Naive B cell (primary cell): ENCODE data around the gene GLO1. TPM values are rescaled to one million over a fixed set of nuclear protein-coding genes. Genes with fewer than 3 reads are reported as not detected.

Source experiments
- ATAC-seq, 2 donors: fragments of 150-1000 bp; cut with Tn5 transposase; 2 replicates each; pipeline ENCODE4 v1.10.0; 2021; ENCODE audit warnings: low read depth in 2 of 2, mild to moderate bottlenecking in 2 of 2, moderate library complexity in 2 of 2
- DNase-seq: peaks from one replicate; pipeline ENCODE4 v3.0.0; 2022
- H3K27ac Mint-ChIP-seq, 6 donors: one replicate each; pipeline ENCODE4 v1.8.0; 2020 to 2022; ENCODE audit warnings: mild to moderate bottlenecking in 6 of 6, mixed read lengths in 6 of 6, moderate library complexity in 5 of 6, inconsistent platforms in 2 of 6
- H3K27me3 Mint-ChIP-seq, 3 donors: one replicate each; pipeline ENCODE4 v1.8.0; 2021 to 2022; ENCODE audit warnings: mixed read lengths in 3 of 3, mild to moderate bottlenecking in 1 of 3
- H3K36me3 Mint-ChIP-seq, 2 donors: one replicate each; pipeline ENCODE4 v1.8.0; 2020 to 2022; ENCODE audit warnings: mixed read lengths in 2 of 2, inconsistent platforms in 1 of 2, mild to moderate bottlenecking in 1 of 2
- H3K4me1 Mint-ChIP-seq, 3 donors: one replicate each; pipeline ENCODE4 v1.8.0; 2020 to 2022; ENCODE audit warnings: mixed read lengths in 3 of 3, inconsistent platforms in 1 of 3, mild to moderate bottlenecking in 1 of 3, moderate library complexity in 1 of 3
- H3K4me3 Mint-ChIP-seq, 8 donors: one replicate each; pipeline ENCODE4 v1.8.0; 2020 to 2022; ENCODE audit warnings: mild to moderate bottlenecking in 8 of 8, mixed read lengths in 8 of 8, moderate library complexity in 8 of 8, inconsistent platforms in 2 of 8
- H3K9me3 Mint-ChIP-seq, 7 donors: one replicate each; pipeline ENCODE4 v1.8.0; 2020 to 2022; ENCODE audit warnings: mixed read lengths in 7 of 7, mild to moderate bottlenecking in 5 of 7, inconsistent platforms in 2 of 7, moderate library complexity in 1 of 7
- polyA plus RNA-seq, 6 donors: library from polyadenylated mRNA; unstranded; fragments of 300-500 nt; fragmentation: Illumina TruSeq; gene quantifications; one replicate each; pipeline ENCODE4 v1.2.3, GENCODE V29; 2021; ENCODE audit warnings: low read depth in 6 of 6

The GLO1 gene
- 100 to 1,000 TPM; 177 to 363 (median 237) TPM for polyA plus RNA-seq

DNA sequence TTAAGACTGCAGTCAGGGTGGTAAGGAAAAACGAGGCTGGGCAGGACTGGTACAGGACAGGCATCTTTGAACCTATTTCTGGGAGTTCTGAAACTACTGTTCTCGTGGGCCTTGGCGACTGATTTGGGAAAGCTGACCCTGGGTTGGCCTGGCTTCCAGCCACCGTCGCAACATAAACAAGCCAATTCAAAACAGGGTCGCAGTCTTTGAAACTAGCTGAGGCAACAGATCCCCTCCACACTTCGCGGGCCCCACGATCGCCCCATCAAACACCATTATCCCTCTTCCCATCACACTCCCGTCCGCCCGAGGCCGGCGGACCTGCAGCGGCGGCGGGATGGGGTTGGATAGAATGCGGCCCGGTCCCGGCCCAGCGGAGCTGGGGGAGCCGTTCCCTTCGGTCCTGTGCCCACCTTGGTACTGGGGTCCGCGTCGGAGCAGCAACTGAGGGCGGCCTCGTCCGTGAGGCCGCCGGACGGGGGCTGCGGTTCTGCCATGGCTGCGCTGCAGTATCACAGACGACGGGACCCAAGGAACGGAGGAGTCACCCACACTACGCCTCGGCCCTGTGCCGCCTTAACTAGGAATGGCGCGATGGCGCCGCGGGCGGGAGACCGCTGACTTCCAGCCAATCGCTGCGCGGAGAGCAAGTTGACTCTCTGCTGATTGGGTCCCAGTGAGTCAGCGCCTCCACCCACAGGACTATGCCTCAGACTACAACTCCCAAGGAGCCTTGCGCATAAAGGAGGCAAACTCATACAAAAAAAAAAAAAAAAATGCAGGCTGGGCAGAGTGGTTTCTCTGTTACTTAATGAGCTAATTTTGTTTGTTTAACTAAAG, at the start of gene GLO1:
Gene GLO1, minus strand, starts transcription at position 588 of the 840 bp plus-strand sequence. Its CDS starts 91 bp downstream, at position 497.
- Mint-ChIP-seq H3K4me1 (peaks cover 18 to 32% (median 26%) of the 10 kb centered on the region in 3 donors), H3K27ac (peak within 1 kb of the TSS; percentile 86 to 98 (median 94))

DNA sequence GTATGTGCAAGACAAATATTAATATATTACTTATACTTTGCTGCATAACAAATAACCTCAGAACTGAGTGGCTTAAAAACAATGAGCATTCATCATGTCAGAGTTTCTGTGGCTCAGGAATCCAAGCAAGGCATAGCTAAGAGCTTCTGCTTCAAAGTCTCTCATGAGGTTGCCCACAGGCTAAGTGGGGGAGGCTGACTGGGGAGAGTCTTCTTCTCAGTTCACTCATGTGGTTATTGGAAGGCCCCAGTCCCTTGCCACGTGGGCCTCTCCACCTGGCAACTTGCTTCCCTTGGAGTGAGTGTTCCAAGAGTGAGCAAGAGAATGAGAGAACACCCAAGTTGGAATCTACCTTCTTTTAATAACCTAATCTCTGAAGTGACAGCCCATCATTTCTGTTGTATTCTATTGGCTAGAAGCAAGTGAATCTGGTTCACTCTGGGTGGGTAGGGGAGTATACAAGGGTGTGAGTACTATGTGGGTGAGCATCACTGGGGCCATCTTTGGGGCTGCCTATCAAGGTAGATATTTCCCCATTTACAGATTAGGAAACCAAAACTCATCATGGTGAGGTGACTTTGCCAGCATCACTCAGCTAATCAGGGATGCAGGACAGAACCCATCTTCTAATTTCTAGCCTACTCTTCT, 48.1 kb upstream of the GLO1 start:
- Mint-ChIP-seq H3K4me1 (no peaks in the 10 kb centered on the region), H3K4me3 (no peak overlapping the region), H3K36me3 (no peaks in the 10 kb centered on the region), H3K9me3 (no peaks in the 10 kb centered on the region), H3K27ac (no peak overlapping the region), H3K27me3 (peaks cover 11 to 23% (median 18%) of the 10 kb centered on the region in 3 donors)
- DNase-seq (no peak), ATAC-seq (no peak)

More for the DNA sequence above, at the start of gene GLO1:
- ATAC-seq (peak; percentile 98 to 99), DNase-seq (peak; percentile 95)
- Mint-ChIP-seq H3K36me3 (peaks cover 17 to 25% of the 10 kb centered on the region in 2 donors), H3K27me3 (peaks cover 5 to 17% (median 12%) of the 10 kb centered on the region in 3 donors), H3K4me3 (peak within 1 kb of the TSS; percentile 84 to 97 (median 94)), H3K9me3 (peaks cover 8 to 31% (median 20%) of the 10 kb centered on the region in 7 donors)

DNA sequence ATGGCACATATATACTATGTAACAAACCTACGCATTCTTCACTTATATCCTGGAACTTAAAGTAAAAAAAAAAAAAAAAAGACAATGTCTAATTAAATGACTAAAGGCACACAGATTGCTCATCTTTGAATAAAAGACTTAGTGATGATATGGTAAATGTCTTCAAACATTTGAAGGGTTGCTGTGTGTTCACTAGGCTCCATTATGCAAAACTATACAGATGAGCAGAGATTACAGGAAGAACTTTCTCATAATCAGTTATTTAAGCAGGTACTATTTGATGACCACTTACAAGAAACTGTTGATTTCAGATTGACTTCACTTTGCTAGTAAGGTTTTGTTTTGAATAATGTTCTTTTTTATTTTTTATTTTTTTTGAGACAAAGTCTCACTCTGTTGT, 46.5 kb upstream of the GLO1 start:
- H3K9me3 Mint-ChIP-seq = no peaks in the 10 kb centered on the region
- no peaks in the 10 kb centered on the region for H3K36me3 Mint-ChIP-seq
- peaks cover 21 to 35% (median 35%) of the 10 kb centered on the region in 3 donors for H3K27me3 Mint-ChIP-seq
- no peak for ATAC-seq
- no peaks in the 10 kb centered on the region for H3K4me1 Mint-ChIP-seq
- H3K27ac Mint-ChIP-seq = no peak overlapping the region
- no peak for DNase-seq
- H3K4me3 Mint-ChIP-seq = no peak overlapping the region

DNA sequence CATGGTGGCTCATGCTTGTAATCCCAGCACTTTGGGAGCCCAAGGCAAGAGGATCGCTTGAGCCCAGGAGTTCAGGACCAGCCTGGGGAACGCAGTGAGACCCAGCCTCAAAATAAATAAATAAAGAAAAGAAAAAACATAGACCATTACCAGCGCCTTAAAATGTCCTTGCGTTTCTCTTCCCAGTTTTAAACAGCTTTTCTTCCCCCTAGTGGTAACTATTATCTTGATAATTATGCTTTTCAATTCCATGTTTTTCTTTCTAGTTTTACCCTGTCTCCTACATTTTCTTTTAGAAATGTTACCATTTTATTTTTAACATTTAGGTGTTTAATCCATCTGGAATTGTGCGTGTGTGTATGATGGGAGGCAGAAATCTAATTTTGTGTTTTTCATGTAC, 36.6 kb upstream of the GLO1 start:
- Mint-ChIP-seq H3K27me3 (peaks cover 9 to 31% (median 28%) of the 10 kb centered on the region in 3 donors), H3K4me1 (no peaks in the 10 kb centered on the region), H3K27ac (no peak overlapping the region), H3K9me3 (peaks cover 0 to 17% (median 9%) of the 10 kb centered on the region in 7 donors), H3K4me3 (no peak overlapping the region), H3K36me3 (peaks cover 0 to 9% of the 10 kb centered on the region in 2 donors)
- DNase-seq = no peak
- ATAC-seq = no peak

DNA sequence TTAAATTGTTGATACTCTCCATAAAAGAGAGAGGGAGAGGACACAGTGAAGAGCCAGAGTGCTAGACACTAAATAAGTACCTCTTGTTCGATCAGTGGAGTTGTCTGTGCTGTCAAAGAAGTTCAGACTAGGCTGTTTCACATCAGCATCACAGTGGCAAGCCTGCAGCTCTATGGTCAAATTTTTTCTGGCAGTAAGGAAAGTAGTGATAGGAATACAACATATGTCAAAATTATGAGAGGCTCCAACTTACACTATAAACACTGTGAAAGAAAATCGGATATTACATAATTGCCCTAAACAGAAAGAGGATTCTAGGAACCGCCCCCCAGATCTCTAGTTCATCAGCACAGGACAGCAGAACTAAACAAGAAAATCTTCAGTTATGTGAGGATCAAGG, 35.3 kb upstream of the GLO1 start:
- ATAC-seq = no peak

DNA sequence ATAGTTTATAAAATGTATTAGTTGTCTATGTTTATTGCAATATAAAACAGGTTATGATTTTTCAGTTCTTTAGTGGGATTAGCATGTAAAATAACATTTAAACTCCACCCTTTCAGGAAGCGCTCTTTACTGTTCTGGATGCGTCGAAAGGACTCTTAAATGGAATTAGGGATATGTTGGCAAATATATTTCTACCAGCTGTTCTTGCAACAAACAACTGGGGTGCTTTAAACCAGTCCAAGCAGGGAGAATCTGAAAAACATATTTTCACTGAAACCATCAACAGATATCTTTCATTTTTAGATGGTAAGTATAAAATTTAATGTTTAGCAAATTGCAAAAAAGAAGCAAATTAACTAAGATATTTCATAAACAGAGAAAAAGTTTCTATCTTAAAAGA, 34.0 kb upstream of the GLO1 start:
- Mint-ChIP-seq H3K27me3 (peaks cover 25 to 32% (median 31%) of the 10 kb centered on the region in 3 donors), H3K4me1 (no peaks in the 10 kb centered on the region), H3K4me3 (no peak overlapping the region), H3K36me3 (peaks cover 0 to 9% of the 10 kb centered on the region in 2 donors), H3K27ac (no peak overlapping the region), H3K9me3 (peaks cover 0 to 20% (median 9%) of the 10 kb centered on the region in 7 donors)
- ATAC-seq (no peak), DNase-seq (no peak)

More for the DNA sequence above, 35.3 kb upstream of the GLO1 start:
- H3K36me3 Mint-ChIP-seq = peaks cover 0 to 9% of the 10 kb centered on the region in 2 donors
- no peak overlapping the region for H3K4me3 Mint-ChIP-seq
- peaks cover 14 to 28% (median 25%) of the 10 kb centered on the region in 3 donors for H3K27me3 Mint-ChIP-seq
- DNase-seq = no peak
- no peak overlapping the region for H3K27ac Mint-ChIP-seq
- no peaks in the 10 kb centered on the region for H3K4me1 Mint-ChIP-seq
- H3K9me3 Mint-ChIP-seq = peaks cover 0 to 20% (median 9%) of the 10 kb centered on the region in 7 donors

DNA sequence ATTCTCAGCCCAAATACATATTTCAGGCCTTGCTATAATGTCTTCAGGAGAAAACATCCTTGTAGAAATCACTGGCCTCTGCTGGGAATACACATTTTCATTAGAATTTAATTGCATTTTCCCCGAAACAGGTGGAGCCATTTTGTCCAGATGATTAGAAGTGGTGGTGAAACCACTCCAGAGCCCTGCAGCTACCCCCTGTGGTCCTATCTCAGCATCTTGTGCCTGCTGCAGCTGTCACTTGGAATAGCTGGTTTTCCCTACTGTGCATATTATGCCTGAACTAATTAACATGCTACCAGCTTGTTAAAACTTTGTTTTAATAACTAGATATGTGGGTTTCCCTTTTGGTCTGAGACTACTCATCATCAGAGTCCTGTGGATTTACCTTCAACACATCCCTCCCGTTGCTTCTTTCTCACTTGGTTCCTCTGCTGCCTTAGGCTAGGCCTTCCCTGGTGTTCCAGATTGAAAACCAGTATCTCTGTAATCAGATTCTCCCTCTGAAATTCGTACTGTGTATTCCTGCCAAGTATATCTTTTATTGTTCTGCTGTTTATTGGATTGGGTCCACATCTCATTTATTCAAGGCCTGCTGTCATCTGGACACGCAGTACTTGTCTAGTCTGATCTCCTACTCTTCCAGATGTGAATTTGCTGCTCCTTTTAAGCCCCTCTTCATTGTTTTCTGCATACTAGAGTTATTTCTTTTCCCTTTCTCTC, 27.4 kb upstream of the GLO1 start:
- H3K4me1 Mint-ChIP-seq = no peaks in the 10 kb centered on the region
- no peak for DNase-seq
- peaks cover 0 to 10% (median 6%) of the 10 kb centered on the region in 7 donors for H3K9me3 Mint-ChIP-seq
- no peak for ATAC-seq
- no peak overlapping the region for H3K4me3 Mint-ChIP-seq
- peaks cover 0 to 3% of the 10 kb centered on the region in 2 donors for H3K36me3 Mint-ChIP-seq
- H3K27ac Mint-ChIP-seq = no peak overlapping the region
- H3K27me3 Mint-ChIP-seq = peaks cover 12 to 20% (median 16%) of the 10 kb centered on the region in 3 donors

DNA sequence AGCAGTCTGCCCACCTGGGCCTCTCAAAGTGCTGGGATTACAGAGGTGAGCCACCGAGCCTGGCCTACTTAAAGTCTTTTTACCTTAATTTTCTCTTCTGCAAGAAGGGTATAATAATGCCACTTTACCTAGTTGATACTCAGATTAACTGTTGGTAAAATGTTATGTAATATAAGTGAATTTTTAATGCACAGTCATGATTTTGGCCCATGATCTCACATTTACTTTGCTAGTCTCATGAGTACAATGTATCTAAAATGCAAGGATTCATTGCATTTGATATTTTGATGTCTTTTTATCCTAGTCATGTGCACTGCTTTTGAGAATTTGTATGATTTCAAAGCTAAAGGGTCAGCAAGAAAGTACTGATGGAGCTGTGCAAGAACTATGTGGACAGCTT, 25.3 kb upstream of the GLO1 start:
- H3K27me3 Mint-ChIP-seq = peaks cover 9 to 15% (median 11%) of the 10 kb centered on the region in 3 donors
- H3K36me3 Mint-ChIP-seq = no peaks in the 10 kb centered on the region
- DNase-seq (no peak), ATAC-seq (no peak)
- H3K4me3 Mint-ChIP-seq = no peak overlapping the region
- H3K27ac Mint-ChIP-seq = no peak overlapping the region
- no peaks in the 10 kb centered on the region for H3K4me1 Mint-ChIP-seq
- peaks cover 0 to under 1% (median 0%) of the 10 kb centered on the region in 7 donors for H3K9me3 Mint-ChIP-seq

DNA sequence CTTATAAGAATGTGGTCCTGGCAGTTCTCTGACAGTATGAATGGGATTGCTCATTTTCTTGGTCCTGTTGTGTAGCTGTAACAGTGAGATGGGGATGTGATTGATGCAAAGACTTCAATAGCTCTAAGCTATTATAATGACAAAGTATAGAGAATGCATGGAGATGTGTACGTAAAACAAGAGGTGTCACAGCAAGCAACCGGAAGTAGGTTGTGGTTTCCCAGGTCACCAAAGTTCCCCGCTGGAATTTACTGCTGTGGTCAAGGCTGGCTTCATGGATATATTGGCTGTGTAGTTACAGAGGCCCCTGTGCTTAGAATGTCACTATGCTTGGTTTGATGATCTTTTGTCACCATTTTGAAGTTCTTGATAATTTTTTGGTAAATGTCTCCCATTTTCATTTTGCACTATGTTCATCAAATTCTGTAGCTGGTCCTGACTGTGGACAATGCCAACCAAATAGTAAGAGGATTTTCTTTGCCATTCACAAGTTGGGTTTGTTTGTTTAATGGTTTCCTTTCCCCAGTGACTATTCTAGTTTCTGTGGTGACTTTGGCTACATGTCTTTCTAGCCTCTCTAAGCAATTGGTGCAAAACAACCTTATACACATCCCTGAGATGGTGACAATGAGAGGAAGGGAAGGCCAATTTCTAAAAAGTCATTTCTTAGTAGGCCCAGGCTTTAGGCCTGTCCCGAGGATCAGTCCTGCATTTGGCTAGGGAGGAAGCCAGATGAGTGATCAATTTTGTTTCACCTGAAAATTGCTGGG, 22.7 kb upstream of the GLO1 start:
- H3K27me3 Mint-ChIP-seq = peaks cover 8 to 30% (median 17%) of the 10 kb centered on the region in 3 donors
- no peak overlapping the region for H3K27ac Mint-ChIP-seq
- no peak for DNase-seq
- no peaks in the 10 kb centered on the region for H3K4me1 Mint-ChIP-seq
- no peak overlapping the region for H3K4me3 Mint-ChIP-seq
- H3K9me3 Mint-ChIP-seq = peaks cover 3 to 11% (median 5%) of the 10 kb centered on the region in 7 donors
- ATAC-seq = no peak
- H3K36me3 Mint-ChIP-seq = peaks cover 2 to 6% of the 10 kb centered on the region in 2 donors

DNA sequence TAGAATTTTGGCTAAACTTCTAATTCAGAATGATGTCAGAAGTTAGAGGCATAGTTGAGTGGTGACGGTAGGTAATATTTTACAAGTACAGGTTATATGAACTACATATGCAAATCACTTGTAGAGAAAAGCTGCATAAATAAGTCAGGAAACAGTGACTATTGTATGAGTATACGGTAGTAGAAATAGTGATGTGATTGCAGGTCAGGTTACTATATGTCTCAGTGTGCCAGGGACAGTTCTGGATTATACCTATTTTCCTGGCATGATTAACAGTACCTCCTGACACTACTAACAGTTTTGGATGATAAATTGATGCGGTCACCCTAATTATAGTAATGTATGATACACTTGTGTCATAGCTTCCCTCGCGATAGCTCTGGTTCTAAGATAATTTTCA, 21.4 kb upstream of the GLO1 start:
- no peak overlapping the region for H3K27ac Mint-ChIP-seq
- no peak for ATAC-seq

DNA sequence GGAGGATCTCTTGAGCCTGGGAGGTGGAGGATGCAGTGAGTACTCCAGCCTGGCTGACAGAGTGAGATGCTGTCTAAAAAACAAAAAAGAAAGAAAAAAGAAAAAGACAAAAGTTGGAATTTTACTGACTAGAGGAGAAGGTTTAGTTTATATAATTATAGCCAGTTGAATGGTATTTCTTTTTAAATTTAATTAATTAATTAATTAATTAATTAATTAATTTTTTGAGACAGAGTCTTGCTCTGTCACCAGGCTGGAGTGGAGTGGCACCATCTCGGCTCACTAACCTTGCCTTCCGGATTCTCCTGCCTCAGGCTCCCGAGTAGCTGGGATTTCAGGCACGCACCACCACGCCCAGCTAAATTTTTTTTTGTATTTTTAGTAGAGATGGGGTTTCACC, 20.8 kb upstream of the GLO1 start:
- Mint-ChIP-seq H3K9me3 (peaks cover 4 to 21% (median 10%) of the 10 kb centered on the region in 7 donors), H3K36me3 (peaks cover 6 to 10% of the 10 kb centered on the region in 2 donors), H3K27me3 (peaks cover 24 to 44% (median 31%) of the 10 kb centered on the region in 3 donors), H3K4me1 (no peaks in the 10 kb centered on the region), H3K27ac (no peak overlapping the region), H3K4me3 (no peak overlapping the region)
- no peak for DNase-seq
- ATAC-seq = no peak

More for the DNA sequence above, 21.4 kb upstream of the GLO1 start:
- Mint-ChIP-seq H3K36me3 (peaks cover 6 to 10% of the 10 kb centered on the region in 2 donors), H3K4me1 (no peaks in the 10 kb centered on the region), H3K4me3 (no peak overlapping the region), H3K27me3 (peaks cover 19 to 39% (median 26%) of the 10 kb centered on the region in 3 donors), H3K9me3 (peaks cover 4 to 21% (median 10%) of the 10 kb centered on the region in 7 donors)
- no peak for DNase-seq

DNA sequence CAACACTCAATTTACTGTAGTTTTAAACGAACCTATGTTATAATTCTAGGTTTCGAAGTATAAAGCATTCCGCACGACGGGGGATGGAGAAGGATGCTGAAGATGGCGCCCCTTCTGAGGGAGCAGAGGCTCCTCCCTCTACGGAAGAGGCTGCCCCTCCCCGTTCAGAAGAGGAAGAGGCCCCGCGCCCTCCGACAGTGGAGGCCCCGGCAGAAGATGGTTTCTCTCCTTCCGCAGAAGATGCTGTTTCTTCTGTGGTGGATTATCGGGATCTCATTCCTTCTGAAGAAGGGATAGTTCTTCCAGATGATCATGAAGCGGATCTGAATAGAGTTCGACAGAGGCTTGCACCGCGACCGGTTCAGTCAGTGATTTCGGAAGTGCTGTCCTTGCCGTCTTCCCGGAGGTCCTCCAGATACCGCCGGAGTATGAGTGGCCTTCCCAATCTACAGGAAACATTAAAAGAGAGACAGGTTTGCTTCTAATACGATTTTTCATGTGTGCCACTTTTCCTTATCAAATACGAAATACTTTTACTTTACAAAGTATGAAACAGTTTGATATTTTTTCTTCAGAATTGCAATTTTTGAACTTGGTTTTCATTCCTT, 19.9 kb upstream of the GLO1 start:
- ATAC-seq (no peak), DNase-seq (no peak)
- Mint-ChIP-seq H3K4me1 (no peaks in the 10 kb centered on the region), H3K4me3 (no peak overlapping the region), H3K36me3 (peaks cover 6 to 10% of the 10 kb centered on the region in 2 donors), H3K27me3 (peaks cover 28 to 47% (median 30%) of the 10 kb centered on the region in 3 donors), H3K27ac (peak overlapping the region in 3 of 6 donors; percentile 3 to 70 (median 22)), H3K9me3 (peaks cover 4 to 21% (median 10%) of the 10 kb centered on the region in 7 donors)
